HEK293 (cell line): Measurements from ENCODE around the gene IMPG1.

ENCODE experiments used
- CTCF ChIA-PET: fragments of 350-600 bp; formaldehyde crosslinking; extraction: SDS; loops from one replicate; lab custom pipeline; 2021; ENCODE audit warnings: antibody characterized with exemption; lab: Yijun Ruan, JAX
- POLR2A ChIA-PET: fragments of 300-600 bp; formaldehyde crosslinking; extraction: SDS; loops from one replicate; lab custom pipeline; 2020; ENCODE audit warnings: antibody characterized with exemption, inconsistent platforms; lab: Yijun Ruan, JAX
- H3K27ac ChIP-seq: fragments of 200-500 bp; sonication (Bioruptor generic); 2 replicates; pipeline ENCODE4 v1.5.1; 2014; ENCODE audit warnings: low read depth, low read length, control low read depth, inconsistent platforms; ENCODE audit errors: extremely low read depth
- H3K36me3 ChIP-seq, 2 experiments: fragments of 200-500 bp in 1 of 2; sonication (Bioruptor generic) in 1 of 2; 1 replicate in 1 of 2; 2 replicates in 1 of 2; pipeline ENCODE4 v1.5.1; 2014 to 2017; ENCODE audit warnings: inconsistent platforms in 2 of 2, low read length in 2 of 2; ENCODE audit not compliant: control insufficient read depth in 2 of 2, insufficient read depth in 1 of 2
- H3K4me1 ChIP-seq: fragments of 200-500 bp; sonication (Bioruptor generic); 2 replicates; pipeline ENCODE4 v1.5.1; 2014; ENCODE audit warnings: mild to moderate bottlenecking, low read length, inconsistent platforms; ENCODE audit not compliant: control insufficient read depth, insufficient read depth
- H3K4me3 ChIP-seq: 2 replicates; pipeline ENCODE4 v1.5.1; 2011; ENCODE audit warnings: low read depth, mild to moderate bottlenecking, control low read depth, low read length, moderate library complexity
- H3K9me3 ChIP-seq: fragments of 200-500 bp; sonication (Bioruptor generic); 2 replicates; pipeline ENCODE4 v1.5.1; 2014; ENCODE audit warnings: low read depth, low read length, inconsistent platforms; ENCODE audit not compliant: control insufficient read depth, insufficient read depth
- ATF2 ChIP-seq: fragments of 450-650 bp; formaldehyde crosslinking; IDR thresholded peaks from 2 replicates; pipeline ENCODE4 v1.5.1; 2016; ENCODE audit warnings: missing biosample characterization, missing genetic modification characterization, low read depth
- BCL6B ChIP-seq: fragments of 450-650 bp; formaldehyde crosslinking; IDR thresholded peaks from 2 replicates; pipeline ENCODE4 v1.5.1; 2017; ENCODE audit warnings: missing biosample characterization, missing genetic modification characterization
- EGR2 ChIP-seq: fragments of 450-650 bp; formaldehyde crosslinking; IDR thresholded peaks from 2 replicates; pipeline ENCODE4 v1.5.1; 2016; ENCODE audit warnings: low read depth, missing biosample characterization, missing genetic modification characterization
- HIC1 ChIP-seq: fragments of 450-650 bp; formaldehyde crosslinking; IDR thresholded peaks from 2 replicates; pipeline ENCODE4 v1.5.1; 2016; ENCODE audit warnings: missing biosample characterization, missing genetic modification characterization
- IKZF3 ChIP-seq: fragments of 450-650 bp; IDR thresholded peaks from 2 replicates; pipeline ENCODE4 v1.5.0; 2018; ENCODE audit warnings: missing biosample characterization, mild to moderate bottlenecking, missing genetic modification characterization, moderate library complexity
- RBAK ChIP-seq: fragments of 450-650 bp; formaldehyde crosslinking; IDR thresholded peaks from 2 replicates; pipeline ENCODE4 v1.5.1; 2016; ENCODE audit warnings: missing biosample characterization, missing genetic modification characterization
- SETDB1 ChIP-seq: IDR thresholded peaks from one replicate; pipeline ENCODE4 v1.6.1; 2017; ENCODE audit warnings: mild to moderate bottlenecking, low read length, moderate library complexity, mixed read lengths; ENCODE audit not compliant: insufficient read length
- TRIM28 ChIP-seq: IDR thresholded peaks from 2 replicates; pipeline ENCODE4 v1.6.1; 2011; ENCODE audit warnings: low read length, control low read depth, borderline replicate concordance
- WT1 ChIP-seq: fragments of 450-650 bp; formaldehyde crosslinking; IDR thresholded peaks from 2 replicates; pipeline ENCODE4 v1.5.1; 2016; ENCODE audit warnings: missing biosample characterization, missing genetic modification characterization
- ZBTB49 ChIP-seq: fragments of 450-650 bp; formaldehyde crosslinking; IDR thresholded peaks from 2 replicates; pipeline ENCODE4 v1.5.1; 2016; ENCODE audit warnings: missing biosample characterization, missing genetic modification characterization, low read depth
- ZNF157 ChIP-seq: fragments of 450-650 bp; formaldehyde crosslinking; IDR thresholded peaks from 2 replicates; pipeline ENCODE4 v1.5.1; 2016; ENCODE audit warnings: missing biosample characterization, missing genetic modification characterization
- ZNF202 ChIP-seq: fragments of 450-650 bp; formaldehyde crosslinking; IDR thresholded peaks from 2 replicates; pipeline ENCODE4 v1.5.1; 2016; ENCODE audit warnings: missing biosample characterization, missing genetic modification characterization, borderline replicate concordance
- ZNF335 ChIP-seq: fragments of 450-650 bp; formaldehyde crosslinking; conservative IDR thresholded peaks from 2 replicates; pipeline ENCODE4 v1.5.1; 2016; ENCODE audit warnings: missing biosample characterization, missing genetic modification characterization
- ZNF350 ChIP-seq: fragments of 450-650 bp; formaldehyde crosslinking; IDR thresholded peaks from 2 replicates; pipeline ENCODE4 v1.5.0; 2017; ENCODE audit warnings: missing biosample characterization, mild to moderate bottlenecking, missing genetic modification characterization
- ZNF416 ChIP-seq: fragments of 450-650 bp; formaldehyde crosslinking; IDR thresholded peaks from 2 replicates; pipeline ENCODE4 v1.5.1; 2016; ENCODE audit warnings: missing biosample characterization, missing genetic modification characterization
- ZNF501 ChIP-seq: fragments of 450-650 bp; formaldehyde crosslinking; IDR thresholded peaks from 2 replicates; pipeline ENCODE4 v1.5.1; 2016; ENCODE audit warnings: missing biosample characterization, missing genetic modification characterization
- ZNF555 ChIP-seq: fragments of 450-650 bp; formaldehyde crosslinking; conservative IDR thresholded peaks from 2 replicates; pipeline ENCODE4 v1.5.1; 2017; ENCODE audit warnings: missing biosample characterization, mild to moderate bottlenecking, missing genetic modification characterization, inconsistent platforms
- ZNF610 ChIP-seq: fragments of 450-650 bp; formaldehyde crosslinking; IDR thresholded peaks from 2 replicates; pipeline ENCODE4 v1.5.1; 2016; ENCODE audit warnings: missing biosample characterization, missing genetic modification characterization, borderline replicate concordance
- ZNF658 ChIP-seq: fragments of 450-650 bp; formaldehyde crosslinking; IDR thresholded peaks from 2 replicates; pipeline ENCODE4; 2016; ENCODE audit warnings: missing biosample characterization, missing genetic modification characterization
- ZNF76 ChIP-seq: fragments of 450-650 bp; formaldehyde crosslinking; IDR thresholded peaks from 2 replicates; pipeline ENCODE4; 2016; ENCODE audit warnings: low read depth, missing biosample characterization, missing genetic modification characterization, borderline replicate concordance

The IMPG1 gene

GRCh38 chr6:76026101-76026500, 46.4 kb downstream of the IMPG1 start:
- Histone ChIP-seq H3K9me3 (no peaks in the 10 kb centered on the region; the same call in 1 of the 2 replicates), H3K36me3 (no peaks in the 10 kb centered on the region), H3K4me3 (no peak overlapping the region), H3K27ac (no peak overlapping the region), H3K4me1 (no peaks in the 10 kb centered on the region)
- POLR2A ChIA-PET, result no interaction called here
- peak; percentile 28; the same call in 1 of the 2 replicates for TF ChIP-seq TRIM28
- TF ChIP-seq ATF2, result no peak
- TF ChIP-seq SETDB1, result peak; percentile 25
- CTCF ChIA-PET, result interaction anchor here (0.6 kb wide), 1 partner anchor 393 kb away, joined by 3 read pairs; no protein-coding TSS in a partner anchor

- Histone ChIP-seq H3K4me1 (no peaks in the 10 kb centered on the region), H3K27ac (no peak overlapping the region), H3K4me3 (no peak overlapping the region), H3K9me3 (no peaks in the 10 kb centered on the region), H3K36me3 (no peaks in the 10 kb centered on the region)
- TF ChIP-seq ZNF335 (tag by site-specific recombination), result no peak
- TF ChIP-seq EGR2, result no peak
- TF ChIP-seq BCL6B (tag by site-specific recombination), result no peak
- no peak for TF ChIP-seq ZNF610 (tag by site-specific recombination)
- ChIA-PET CTCF (interaction anchor here (0.8 kb wide), 1 partner anchor 747 kb away, joined by 3 read pairs; no protein-coding TSS in a partner anchor), POLR2A (no interaction called here)
Measured at GRCh38 chr6:76014626-76015530, 57.6 kb downstream of the IMPG1 start.

- ChIA-PET CTCF (no interaction called here), POLR2A (no interaction called here)
- Histone ChIP-seq H3K27ac (no peak overlapping the region), H3K4me3 (no peak overlapping the region), H3K9me3 (no peaks in the 10 kb centered on the region), H3K4me1 (no peaks in the 10 kb centered on the region), H3K36me3 (no peaks in the 10 kb centered on the region)
- TF ChIP-seq ZNF501 (tag by site-specific recombination) (no peak), RBAK (tag by site-specific recombination) (no peak), ZBTB49 (tag by site-specific recombination) (no peak), ZNF416 (tag by site-specific recombination) (no peak), ZNF555 (no peak), ZNF202 (tag by site-specific recombination) (no peak), ZNF76 (no peak), WT1 (no peak), ZNF658 (tag by site-specific recombination) (no peak), ZNF350 (tag by site-specific recombination) (no peak), HIC1 (tag by site-specific recombination) (no peak), IKZF3 (tag by site-specific recombination) (no peak), ZNF157 (tag by site-specific recombination) (no peak)
Measured at GRCh38 chr6:76004202-76004601, 68.3 kb downstream of the IMPG1 start.
